ENCODE results near the gene CYP8B1.

The CYP8B1 gene

DNA sequence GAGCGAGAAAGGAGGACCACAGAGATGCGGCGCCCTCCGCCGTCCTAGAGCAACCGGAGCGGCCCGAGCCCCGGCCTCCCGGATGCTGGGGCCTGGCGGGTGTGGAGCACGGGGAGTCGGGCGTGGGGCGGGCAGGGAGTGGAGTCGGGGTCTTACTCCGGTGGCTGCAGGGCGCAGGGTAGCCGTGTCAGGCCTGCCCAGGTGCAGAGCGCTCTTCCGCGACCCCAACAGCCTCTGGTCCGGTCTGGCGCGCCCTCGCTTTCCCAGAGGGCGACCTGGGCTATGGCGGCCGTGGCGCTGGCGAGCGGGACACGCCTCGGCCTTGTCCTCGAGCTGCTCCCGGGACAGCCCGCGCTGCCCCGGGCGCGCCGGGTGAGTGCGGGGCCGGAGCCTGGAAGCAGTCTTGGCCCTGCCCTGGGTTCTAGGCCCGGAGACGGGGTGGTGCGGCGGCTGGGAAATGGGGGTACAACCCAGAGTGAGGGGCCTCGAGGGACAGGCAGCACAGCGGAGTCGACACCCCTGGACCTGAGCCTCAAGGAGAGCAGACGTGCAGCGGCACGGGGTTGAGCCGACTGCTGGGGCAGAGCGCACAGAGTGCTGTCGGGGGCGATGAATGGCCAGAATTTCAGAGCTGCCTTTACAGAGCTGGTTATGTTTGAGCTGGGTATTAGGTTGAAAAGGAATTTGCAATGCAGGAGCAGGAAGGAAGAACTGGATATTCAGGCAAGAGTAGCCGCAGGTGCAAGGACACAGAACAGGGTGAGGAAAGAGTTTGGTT is 30.6 kb upstream of the CYP8B1 start, which contains the start of gene ZNF662:
TSS of gene ZNF662 (plus strand) at position 73 of the 778 bp plus-strand sequence. CDS start 1,973 bp downstream, outside the sequence.
- TF ChIP-seq, protein P1, sequence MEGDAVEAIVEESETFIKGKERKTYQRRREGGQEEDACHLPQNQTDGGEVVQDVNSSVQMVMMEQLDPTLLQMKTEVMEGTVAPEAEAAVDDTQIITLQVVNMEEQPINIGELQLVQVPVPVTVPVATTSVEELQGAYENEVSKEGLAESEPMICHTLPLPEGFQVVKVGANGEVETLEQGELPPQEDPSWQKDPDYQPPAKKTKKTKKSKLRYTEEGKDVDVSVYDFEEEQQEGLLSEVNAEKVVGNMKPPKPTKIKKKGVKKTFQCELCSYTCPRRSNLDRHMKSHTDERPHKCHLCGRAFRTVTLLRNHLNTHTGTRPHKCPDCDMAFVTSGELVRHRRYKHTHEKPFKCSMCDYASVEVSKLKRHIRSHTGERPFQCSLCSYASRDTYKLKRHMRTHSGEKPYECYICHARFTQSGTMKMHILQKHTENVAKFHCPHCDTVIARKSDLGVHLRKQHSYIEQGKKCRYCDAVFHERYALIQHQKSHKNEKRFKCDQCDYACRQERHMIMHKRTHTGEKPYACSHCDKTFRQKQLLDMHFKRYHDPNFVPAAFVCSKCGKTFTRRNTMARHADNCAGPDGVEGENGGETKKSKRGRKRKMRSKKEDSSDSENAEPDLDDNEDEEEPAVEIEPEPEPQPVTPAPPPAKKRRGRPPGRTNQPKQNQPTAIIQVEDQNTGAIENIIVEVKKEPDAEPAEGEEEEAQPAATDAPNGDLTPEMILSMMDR (conservative IDR thresholded peaks at IDR 0.05; ENCODE audit: low read depth, low read length): no peak
- peak within 1 kb of the TSS; percentile 64 for H3K4me3 ChIP-seq (ENCODE audit: low read depth, low read length)
- DNase-seq (ENCODE audit: low read depth): peak; percentile 42

DNA sequence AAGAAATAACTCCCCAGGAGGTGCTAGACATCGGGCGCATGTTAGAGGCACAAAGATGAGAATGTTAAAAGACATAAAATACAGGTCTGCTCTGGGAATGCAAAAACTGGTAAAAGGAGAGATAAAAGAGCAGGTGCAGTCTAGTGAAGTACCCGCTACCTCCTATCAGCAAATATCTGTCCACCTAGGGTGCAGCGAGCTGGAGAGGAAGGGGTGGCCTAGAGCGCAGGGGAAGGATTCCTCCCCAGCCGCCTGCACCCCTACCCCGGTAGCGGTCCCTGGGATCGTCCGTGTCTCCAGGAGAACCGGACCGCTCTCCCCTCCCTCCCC is 30.0 kb upstream of the CYP8B1 start:
- TF ChIP-seq, protein P1 (conservative IDR thresholded peaks at IDR 0.05; ENCODE audit: low read depth, low read length): no peak
- no peak for DNase-seq (ENCODE audit: low read depth)
- peak overlapping the region; percentile 64 for H3K4me3 ChIP-seq (ENCODE audit: low read depth, low read length)

DNA sequence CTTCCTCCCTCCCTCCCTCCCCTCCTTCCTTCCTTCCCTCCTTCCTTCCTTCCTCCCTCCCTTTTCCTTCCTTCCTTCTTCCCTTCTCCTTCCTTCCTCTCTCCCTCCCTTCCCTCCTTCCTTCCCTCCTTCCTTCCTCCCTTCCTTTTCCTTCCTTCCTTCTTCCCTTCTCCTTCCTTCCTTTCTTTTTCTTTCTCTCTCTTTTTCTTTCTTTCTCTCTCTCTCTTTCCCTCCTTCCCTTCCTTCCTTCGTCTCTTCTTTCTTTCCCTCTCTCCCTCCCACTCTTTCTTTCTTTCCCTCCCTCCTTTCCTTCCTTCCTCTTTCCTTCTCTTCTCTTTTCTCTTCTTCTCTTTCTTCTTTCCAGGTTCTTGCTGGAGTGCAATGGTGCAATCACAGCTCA is 28.4 kb upstream of the CYP8B1 start:
- TF ChIP-seq, protein P1 (conservative IDR thresholded peaks at IDR 0.05; ENCODE audit: low read depth, low read length): no peak
- no peak for DNase-seq (ENCODE audit: low read depth)
- H3K4me3 ChIP-seq (ENCODE audit: low read depth, low read length): no peak overlapping the region

DNA sequence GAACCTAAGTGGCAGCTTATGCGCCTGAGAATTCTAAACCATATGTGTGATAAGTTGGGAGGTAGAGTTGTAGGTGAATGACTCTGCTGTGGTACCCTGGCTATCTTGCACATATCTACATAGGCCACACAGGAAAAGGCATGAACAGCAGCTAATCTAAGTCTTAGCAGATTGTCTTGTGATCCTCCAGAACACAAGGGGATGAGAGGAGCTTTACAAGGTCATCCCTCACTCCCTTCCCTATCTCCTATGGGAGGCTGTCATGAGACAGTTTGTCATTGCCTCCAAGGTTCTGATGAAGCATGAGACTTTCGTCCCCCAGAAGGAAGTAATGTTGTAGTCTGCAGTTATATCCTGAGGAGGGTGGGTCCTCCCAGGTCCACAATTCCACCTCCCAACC is 26.6 kb upstream of the CYP8B1 start:
- H3K4me3 ChIP-seq (ENCODE audit: low read depth, low read length): no peak overlapping the region
- no peak for DNase-seq (ENCODE audit: low read depth)
- TF ChIP-seq, protein P1 (conservative IDR thresholded peaks at IDR 0.05; ENCODE audit: low read depth, low read length): no peak

DNA sequence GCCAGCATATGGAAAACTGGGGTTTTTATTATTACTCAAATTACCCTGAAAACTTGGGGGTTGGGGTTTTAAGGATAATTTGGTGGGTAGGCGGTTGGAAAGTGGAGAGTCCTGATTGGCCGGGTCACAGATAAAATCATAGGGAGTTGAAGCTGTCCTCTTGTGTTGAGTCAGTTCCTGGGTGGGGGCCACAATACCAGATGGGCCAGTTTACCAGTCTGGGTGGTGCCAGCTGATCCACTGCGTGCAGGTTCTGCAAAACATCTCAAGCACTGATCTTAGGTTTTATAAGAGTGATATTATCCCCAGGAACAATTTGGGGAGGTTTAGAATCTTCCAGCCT is 25.4 kb upstream of the CYP8B1 start:
- DNase-seq (ENCODE audit: low read depth): no peak
- TF ChIP-seq, protein P1 (conservative IDR thresholded peaks at IDR 0.05; ENCODE audit: low read depth, low read length): no peak
- no peak overlapping the region for H3K4me3 ChIP-seq (ENCODE audit: low read depth, low read length)

DNA sequence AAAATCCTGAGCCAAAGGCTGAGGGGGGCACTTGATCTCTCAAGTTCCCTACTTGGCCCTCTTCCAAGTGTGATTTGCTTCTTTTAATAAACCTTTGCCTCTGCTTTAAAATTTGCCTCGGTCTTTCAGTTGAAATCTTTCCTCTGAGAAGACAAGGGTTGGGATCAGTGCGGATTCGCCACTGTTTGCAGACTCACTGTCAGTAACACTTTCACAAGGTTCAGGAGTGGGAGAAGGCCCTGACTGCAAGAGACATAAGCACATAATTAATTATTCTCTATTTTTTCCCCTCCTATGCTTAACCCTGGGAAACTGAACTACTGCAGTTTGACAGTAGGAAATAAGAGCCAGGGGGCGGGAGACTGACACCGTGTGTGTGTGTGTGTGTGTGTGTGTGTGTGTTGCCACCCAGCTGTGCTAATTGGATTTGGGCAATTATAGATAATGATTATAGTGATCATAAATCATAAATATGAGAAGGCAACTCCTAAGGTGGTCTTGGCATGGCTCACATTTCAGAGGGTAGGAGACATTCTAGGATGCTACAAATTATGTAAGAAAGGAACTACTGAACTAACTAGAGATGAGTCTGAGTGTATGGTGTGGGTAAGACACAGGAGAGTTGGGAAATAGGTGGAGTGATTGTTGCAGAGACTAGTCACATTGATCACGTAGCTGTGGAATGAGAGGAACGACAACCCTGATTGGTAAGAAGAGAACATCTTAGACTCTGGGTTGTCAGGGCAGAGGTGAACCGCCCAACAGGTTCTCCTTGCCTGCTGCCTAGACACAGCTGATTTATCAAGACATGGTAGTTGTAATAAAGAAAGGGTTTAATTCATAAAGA is 24.8 kb upstream of the CYP8B1 start:
- no peak for DNase-seq (ENCODE audit: low read depth)
- TF ChIP-seq, protein P1 (conservative IDR thresholded peaks at IDR 0.05; ENCODE audit: low read depth, low read length): no peak
- H3K4me3 ChIP-seq (ENCODE audit: low read depth, low read length): no peak overlapping the region
